Smooth muscle cell of the brain vasculature (primary cell): ENCODE data around the gene SPATA6L.
A peak's percentile ranks its signal among the peaks of the same experiment; 100 is the strongest.
"Not testable (repeated sequence)": the region's sequence is repeated elsewhere in the genome, so short reads cannot be mapped to it uniquely, and the experiment has no call there.

ENCODE experiments used
- DNase-seq: peaks from one replicate; pipeline ENCODE4 v3.0.0-alpha.2; 2012; ENCODE audit warnings: low read depth, low spot score

SPATA6L gene

GRCh38 chr9:4677392-4677791, 11.1 kb upstream of the SPATA6L start:
- DNase-seq = no peak

- DNase-seq = no peak
Measured at GRCh38 chr9:4674783-4675182, 8.5 kb upstream of the SPATA6L start.

GRCh38 chr9:4671737-4672136, 5.5 kb upstream of the SPATA6L start:
- DNase-seq = no peak

GRCh38 chr9:4670591-4670990, 4.3 kb upstream of the SPATA6L start:
- no peak for DNase-seq

GRCh38 chr9:4669890-4670289, 3.6 kb upstream of the SPATA6L start:
- no peak for DNase-seq

- DNase-seq = no peak
Measured at GRCh38 chr9:4668604-4669003, 2.3 kb upstream of the SPATA6L start.

- DNase-seq = no peak
Measured at GRCh38 chr9:4667681-4668080, 1.4 kb upstream of the SPATA6L start.

- no peak for DNase-seq
Measured at GRCh38 chr9:4665357-4665756, 923 bp downstream of the SPATA6L start.

- no peak for DNase-seq
Measured at GRCh38 chr9:4663956-4664355, 2.3 kb downstream of the SPATA6L start.

GRCh38 chr9:4662989-4663792, 3.1 kb downstream of the SPATA6L start:
- no peak for DNase-seq

GRCh38 chr9:4662108-4662988, 3.9 kb downstream of the SPATA6L start, which contains the start of gene PLPP6:
TSS of gene PLPP6 (plus strand) at chr9:4662294. CDS start at chr9:4662376, 82 bp downstream.
- peak; percentile 41 for DNase-seq

GRCh38 chr9:4661611-4662010, 4.7 kb downstream of the SPATA6L start:
- no peak for DNase-seq

- DNase-seq = no peak
Measured at GRCh38 chr9:4661165-4661564, 5.1 kb downstream of the SPATA6L start.

- not testable (repeated sequence) for DNase-seq
Measured at GRCh38 chr9:4660665-4661064, 5.6 kb downstream of the SPATA6L start.

- DNase-seq = no peak
Measured at GRCh38 chr9:4657426-4658159, 8.7 kb downstream of the SPATA6L start.

GRCh38 chr9:4656621-4657020, 9.7 kb downstream of the SPATA6L start:
- DNase-seq = no peak

- not testable (repeated sequence) for DNase-seq
Measured at GRCh38 chr9:4656196-4656595, 10.1 kb downstream of the SPATA6L start.

GRCh38 chr9:4654538-4654937, 11.7 kb downstream of the SPATA6L start:
- DNase-seq = no peak

GRCh38 chr9:4654084-4654483, 12.2 kb downstream of the SPATA6L start:
- no peak for DNase-seq

GRCh38 chr9:4642351-4642750, 23.9 kb downstream of the SPATA6L start:
- DNase-seq = no peak

GRCh38 chr9:4640027-4640426, 26.3 kb downstream of the SPATA6L start:
- DNase-seq = no peak

GRCh38 chr9:4639420-4639819, 26.9 kb downstream of the SPATA6L start:
- DNase-seq = no peak
